GM21390 (cell line): ENCODE data around the gene NRXN3.

Experiments
- ATAC-seq: cut with Tn5 transposase; IDR thresholded peaks from one replicate; pipeline ENCODE4 v1.9.1; 2021; ENCODE audit not compliant: unreplicated experiment

The NRXN3 gene

DNA sequence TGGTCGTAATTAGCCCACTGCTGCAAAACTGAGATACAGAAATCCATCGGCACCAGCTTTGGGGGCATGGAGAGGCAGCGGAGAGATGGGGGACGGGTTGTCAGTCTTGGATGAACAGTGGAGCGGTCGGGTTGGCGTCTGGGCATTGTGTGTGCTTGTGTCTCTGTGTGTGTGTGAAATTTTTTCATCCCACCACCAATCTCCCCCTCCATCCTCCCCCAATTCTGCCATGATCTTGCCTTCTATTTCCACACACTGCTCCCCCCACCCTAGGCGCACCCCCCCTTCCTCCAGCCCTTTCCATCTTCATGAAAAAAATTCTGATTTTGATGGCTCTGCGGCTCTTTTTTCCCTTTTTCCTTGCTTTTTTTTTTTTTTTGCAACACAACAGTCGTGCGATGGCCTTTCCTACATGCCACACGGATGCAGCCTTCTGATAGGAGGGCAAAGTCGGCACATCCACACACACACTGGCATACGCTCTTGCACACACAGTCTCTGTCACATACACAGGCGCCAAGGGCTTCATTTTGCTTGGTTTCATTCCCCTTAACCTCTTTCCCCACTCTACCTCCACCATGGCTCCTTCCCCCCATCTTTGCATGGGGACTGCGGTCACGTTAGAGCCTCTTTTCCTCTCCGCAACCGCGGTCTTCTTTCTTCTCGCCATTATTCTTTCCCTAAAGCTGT, 3.3 kb downstream of the NRXN3 start:
- no peak for ATAC-seq

DNA sequence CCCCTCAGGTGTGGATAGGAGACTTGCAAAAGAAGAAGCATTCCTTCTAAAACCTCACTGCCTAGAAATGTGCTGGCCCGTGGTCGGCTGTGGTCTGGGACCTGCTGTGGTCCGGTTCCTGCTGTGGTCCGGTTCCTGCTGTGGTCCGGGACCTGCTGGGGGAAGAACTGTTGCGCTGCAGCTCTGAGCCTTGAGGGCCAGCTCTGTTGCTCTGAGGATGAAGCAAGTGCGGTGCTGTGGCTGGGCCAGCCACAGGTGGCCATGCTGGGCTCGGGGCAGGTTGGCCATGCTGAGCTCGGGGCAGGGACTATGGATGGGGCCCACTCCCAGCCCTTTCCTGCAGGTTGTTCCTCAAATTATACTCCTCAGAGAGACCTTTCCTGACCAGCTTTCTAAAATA, 5.2 kb downstream of the NRXN3 start:
- ATAC-seq, result no peak

- no peak for ATAC-seq
Observed at GRCh38 chr14:78178071-78178470, 7.9 kb downstream of the NRXN3 start.

DNA sequence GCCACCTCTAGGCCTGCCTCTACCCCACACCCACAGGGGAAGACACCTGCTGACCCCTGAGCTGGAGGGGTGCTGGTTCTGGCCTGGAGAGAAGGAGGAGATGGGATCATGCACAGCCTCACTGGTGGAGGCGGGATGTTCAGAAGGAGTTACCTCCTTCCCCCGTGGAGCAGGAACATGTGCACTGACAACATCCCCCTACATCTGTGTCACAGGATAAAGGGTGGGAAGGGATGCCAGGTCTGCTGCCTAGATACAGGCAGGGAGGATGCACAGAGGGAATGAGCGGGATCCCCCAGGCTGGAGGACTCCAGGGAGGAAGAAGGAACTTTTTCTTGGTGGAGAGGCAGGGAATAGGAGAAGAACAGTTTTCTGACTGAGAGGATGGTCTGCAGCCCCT, 8.8 kb downstream of the NRXN3 start:
- ATAC-seq, result no peak

- no peak for ATAC-seq
Observed at GRCh38 chr14:78181270-78181669, 11.1 kb downstream of the NRXN3 start.

GRCh38 chr14:78182722-78183121, 12.5 kb downstream of the NRXN3 start:
- ATAC-seq, result no peak

DNA sequence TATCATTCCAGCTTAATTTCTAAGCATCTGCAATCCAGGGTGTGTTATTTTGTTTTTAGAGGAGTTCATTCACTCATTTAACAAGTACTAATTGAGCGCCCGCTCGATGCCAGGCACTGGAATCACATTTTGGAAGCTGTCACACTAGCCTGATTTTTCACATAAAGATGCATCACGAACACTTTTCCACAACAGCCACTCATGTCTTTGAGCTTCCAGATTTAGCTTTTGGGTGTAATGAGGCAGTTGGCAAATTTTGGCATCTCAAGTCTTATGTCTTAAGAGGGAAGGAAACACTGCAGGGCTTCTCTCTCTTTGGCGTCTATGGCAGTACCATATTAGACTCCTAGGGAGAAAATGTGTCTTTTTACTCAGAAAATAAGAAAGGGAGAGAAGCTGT, 14.0 kb downstream of the NRXN3 start:
- no peak for ATAC-seq

- no peak for ATAC-seq
Observed at GRCh38 chr14:78186277-78186676, 16.1 kb downstream of the NRXN3 start.

DNA sequence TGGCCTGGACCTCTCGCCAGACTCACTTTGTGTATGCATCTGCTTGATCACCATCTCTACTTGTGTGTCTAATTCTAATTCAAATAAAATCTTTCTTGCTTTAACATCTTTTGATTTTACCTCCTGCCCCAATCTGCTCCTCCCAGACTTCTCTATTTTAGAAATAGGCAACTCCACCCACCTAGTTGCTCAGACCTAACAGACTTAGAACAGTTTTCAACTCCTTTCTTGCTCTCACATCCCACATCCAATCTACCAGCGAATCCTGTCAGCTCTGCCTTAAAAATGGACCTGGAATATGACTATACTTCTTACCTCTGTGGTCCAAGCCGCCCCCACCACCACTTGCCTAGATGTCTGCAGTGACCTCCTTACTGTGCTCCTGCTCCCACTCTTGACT, 18.7 kb downstream of the NRXN3 start:
- ATAC-seq, result no peak

- no peak for ATAC-seq
Observed at GRCh38 chr14:78195431-78195830, 25.3 kb downstream of the NRXN3 start.

DNA sequence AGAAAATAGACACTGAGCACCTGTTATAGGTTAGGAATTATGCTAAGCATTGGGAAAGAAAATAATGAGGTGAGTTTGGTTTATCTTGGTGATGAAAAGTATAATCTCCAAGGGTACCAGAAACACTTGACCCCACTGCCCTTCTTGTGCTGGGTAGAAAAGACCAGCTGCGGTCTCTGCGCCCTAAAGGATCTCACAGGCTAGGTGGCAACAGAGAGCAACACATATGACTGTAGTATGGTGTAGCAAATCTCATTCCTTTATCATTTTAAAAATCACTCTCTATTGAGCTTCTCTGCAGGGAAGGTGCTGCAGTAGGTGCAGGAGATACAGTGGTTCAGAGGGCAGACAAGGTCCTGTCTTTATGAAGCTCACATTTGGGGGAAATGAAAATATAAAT, 26.1 kb downstream of the NRXN3 start:
- ATAC-seq, result no peak

GRCh38 chr14:78197051-78197450, 26.9 kb downstream of the NRXN3 start:
- no peak for ATAC-seq

- no peak for ATAC-seq
Observed at GRCh38 chr14:78202163-78202562, 32.0 kb downstream of the NRXN3 start.

DNA sequence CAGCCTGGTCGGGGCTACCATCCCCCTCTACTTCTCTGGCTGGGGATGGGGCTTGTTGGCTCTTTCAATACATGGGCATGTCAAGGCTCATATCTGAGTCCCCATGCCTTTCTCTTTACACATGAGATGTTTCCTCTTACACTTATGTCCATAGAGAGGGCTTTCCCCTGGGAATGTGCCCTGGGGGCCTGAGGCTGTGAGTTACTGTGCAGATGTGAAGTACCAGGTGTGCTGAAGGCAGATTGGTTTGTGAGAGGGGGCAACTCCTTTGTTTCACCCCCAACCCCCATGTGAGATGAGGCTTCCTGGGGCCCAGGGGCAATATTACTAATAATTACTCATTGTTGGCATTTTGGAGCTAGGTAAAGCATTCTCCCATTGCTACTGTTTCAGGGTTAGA, 32.8 kb downstream of the NRXN3 start:
- no peak for ATAC-seq

- ATAC-seq, result no peak
Observed at GRCh38 chr14:78207414-78207813, 37.2 kb downstream of the NRXN3 start.

- ATAC-seq, result no peak
Observed at GRCh38 chr14:78220273-78220672, 50.1 kb downstream of the NRXN3 start.

- ATAC-seq, result no peak
Observed at GRCh38 chr14:78222746-78223145, 52.6 kb downstream of the NRXN3 start.

- ATAC-seq, result no peak
Observed at GRCh38 chr14:78227248-78228077, 57.3 kb downstream of the NRXN3 start.

GRCh38 chr14:78228702-78229327, 58.6 kb downstream of the NRXN3 start:
- no peak for ATAC-seq

DNA sequence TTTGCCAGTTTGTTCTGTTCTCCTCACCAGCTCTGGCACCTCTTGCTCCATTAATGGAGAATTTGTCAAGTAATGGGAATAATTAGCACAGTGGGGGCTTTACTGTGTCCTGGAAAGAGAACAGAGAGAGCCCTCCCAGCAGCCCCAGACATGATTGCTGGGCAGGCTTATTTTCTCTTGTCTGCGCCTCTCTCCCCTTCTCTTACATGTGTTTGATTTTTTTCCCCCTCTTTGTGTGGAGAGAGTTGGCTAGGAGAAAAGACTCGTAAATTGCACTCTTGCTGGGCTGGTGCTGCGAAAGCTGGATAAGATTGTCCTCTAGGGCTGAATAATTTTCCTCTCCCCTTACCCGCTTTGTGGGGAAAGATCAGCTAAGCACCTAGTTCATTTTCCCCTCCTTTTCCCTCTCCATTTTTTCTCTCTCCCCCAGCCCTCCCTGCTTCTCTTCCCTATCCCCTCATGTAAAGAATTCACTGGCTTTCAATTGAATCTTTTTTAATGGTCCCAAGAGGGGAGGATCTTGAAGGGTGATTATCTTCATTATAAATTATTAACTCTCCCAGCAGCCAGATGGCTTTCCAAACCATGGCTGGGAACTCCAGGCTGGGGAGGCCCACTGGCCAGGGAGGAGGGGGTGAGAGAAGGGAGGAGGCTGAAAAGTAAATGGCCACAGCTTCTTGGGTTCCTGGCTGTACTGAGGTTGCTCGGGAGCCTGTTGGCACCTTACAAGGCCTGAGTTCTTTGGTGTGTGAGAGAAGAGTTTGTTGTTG, 62.2 kb downstream of the NRXN3 start:
- ATAC-seq, result no peak

- ATAC-seq, result no peak
Observed at GRCh38 chr14:78238141-78238540, 68.0 kb downstream of the NRXN3 start.
